Measurements from ENCODE around the gene POPDC2.

DNA sequence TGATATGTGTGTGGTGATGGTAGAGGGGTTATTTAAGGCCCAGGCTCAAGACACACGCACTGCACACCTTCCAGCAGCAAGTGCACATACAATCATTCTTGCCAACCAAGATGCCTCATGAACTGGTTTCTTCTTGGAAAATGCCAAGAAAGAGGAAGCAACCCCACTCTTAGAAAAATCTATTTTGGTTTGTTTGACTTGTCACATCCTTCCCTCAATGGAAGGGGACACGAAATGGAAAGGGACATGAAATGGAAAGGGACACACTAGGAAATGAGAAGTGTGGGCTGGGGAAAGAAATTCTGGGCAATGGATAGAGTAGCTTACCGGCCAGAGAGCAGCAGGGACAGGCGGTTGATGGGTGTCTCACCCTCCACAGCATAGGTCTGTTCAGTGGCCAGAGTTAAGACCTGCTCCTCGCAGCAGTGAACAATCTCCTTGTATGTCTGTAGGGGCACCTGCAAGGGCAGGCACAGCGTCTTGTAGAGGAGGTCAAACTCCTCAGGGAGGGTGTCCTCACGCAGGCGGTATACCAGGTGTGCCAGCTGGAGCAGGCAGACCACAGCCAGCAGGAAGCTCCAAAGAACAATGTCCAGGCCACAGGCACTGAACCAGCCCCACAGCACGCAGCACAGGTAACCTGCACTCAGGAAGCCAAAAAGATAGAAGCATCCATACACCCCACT lies 640 bp downstream of the POPDC2 start:
- TF ChIP-seq, protein P1, sequence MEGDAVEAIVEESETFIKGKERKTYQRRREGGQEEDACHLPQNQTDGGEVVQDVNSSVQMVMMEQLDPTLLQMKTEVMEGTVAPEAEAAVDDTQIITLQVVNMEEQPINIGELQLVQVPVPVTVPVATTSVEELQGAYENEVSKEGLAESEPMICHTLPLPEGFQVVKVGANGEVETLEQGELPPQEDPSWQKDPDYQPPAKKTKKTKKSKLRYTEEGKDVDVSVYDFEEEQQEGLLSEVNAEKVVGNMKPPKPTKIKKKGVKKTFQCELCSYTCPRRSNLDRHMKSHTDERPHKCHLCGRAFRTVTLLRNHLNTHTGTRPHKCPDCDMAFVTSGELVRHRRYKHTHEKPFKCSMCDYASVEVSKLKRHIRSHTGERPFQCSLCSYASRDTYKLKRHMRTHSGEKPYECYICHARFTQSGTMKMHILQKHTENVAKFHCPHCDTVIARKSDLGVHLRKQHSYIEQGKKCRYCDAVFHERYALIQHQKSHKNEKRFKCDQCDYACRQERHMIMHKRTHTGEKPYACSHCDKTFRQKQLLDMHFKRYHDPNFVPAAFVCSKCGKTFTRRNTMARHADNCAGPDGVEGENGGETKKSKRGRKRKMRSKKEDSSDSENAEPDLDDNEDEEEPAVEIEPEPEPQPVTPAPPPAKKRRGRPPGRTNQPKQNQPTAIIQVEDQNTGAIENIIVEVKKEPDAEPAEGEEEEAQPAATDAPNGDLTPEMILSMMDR (IDR thresholded peaks at IDR 0.05), result no peak
- no peak for TF ChIP-seq POLR2A (IDR thresholded peaks at IDR 0.05)
